Activated CD4-positive, CD25-positive, alpha-beta regulatory T cell treated with anti-CD3 and anti-CD28 coated beads, Interleukin-2, amount 50 U/mL, for 16 hours (primary cell): ENCODE results near the gene ANGPT4.
A peak's percentile ranks its signal among the peaks of the same experiment; 100 is the strongest.

ENCODE experiments used
- DNase-seq: peaks from one replicate; pipeline ENCODE4 v3.0.0-alpha.2; 2020; ENCODE audit warnings: low read depth, low spot score

ANGPT4 gene, protein sequence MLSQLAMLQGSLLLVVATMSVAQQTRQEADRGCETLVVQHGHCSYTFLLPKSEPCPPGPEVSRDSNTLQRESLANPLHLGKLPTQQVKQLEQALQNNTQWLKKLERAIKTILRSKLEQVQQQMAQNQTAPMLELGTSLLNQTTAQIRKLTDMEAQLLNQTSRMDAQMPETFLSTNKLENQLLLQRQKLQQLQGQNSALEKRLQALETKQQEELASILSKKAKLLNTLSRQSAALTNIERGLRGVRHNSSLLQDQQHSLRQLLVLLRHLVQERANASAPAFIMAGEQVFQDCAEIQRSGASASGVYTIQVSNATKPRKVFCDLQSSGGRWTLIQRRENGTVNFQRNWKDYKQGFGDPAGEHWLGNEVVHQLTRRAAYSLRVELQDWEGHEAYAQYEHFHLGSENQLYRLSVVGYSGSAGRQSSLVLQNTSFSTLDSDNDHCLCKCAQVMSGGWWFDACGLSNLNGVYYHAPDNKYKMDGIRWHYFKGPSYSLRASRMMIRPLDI

DNA sequence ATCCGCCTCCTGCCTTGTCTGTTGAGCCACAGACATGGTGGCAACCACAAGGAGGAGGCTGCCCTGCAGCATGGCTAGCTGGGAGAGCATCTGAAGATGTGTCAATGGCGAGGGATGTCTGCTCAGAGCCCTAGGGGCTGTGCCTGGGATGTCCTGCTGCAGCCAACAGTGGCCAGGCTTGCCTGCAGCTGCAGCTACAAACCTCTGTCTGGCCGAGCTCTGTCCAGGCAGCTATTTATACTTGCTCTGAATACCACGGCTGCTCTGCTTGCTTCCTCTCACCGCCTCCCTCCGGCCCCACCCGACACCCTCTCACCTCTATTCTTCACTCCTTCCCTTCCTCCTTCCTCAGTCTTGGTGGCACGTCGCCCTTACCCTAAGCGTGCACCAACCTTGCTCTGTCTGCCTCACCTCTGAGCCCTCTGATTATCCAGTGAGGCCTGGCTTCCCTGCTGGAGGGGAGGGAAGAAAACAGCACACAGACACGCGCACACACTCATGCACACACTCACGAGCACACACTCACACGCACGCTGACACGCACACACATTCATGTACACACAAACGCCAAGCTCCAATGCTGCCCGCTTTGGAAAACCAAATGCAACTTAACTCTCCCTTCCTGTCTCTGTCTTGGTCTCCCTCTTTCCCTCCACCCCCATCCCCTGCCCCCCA is at the start of gene ANGPT4:
Gene ANGPT4 (minus strand): TSS at position 210 of the 675 bp plus-strand sequence. CDS start 120 bp downstream, at position 90.
- no peak for DNase-seq

DNA sequence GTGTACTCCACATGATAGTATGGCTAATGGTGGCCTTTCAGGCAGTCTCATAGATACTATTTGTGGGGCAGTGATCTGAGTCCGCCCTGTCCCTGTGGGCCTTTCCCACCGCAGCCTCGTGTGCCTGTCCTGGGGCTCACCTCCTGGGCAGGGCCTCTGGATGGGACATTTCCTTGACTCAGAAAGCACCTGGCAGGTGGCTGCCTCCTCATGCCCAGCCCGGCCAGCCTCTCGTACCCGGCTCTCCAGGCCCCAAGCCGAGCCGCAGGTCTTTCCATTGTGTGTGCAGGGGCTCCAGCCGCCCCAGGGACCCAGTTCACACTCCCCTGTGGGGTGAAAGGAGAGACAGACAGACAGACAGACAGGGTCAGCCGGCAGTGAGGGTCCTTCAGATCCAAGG is 47.7 kb upstream of the ANGPT4 start:
- DNase-seq = no peak

DNA sequence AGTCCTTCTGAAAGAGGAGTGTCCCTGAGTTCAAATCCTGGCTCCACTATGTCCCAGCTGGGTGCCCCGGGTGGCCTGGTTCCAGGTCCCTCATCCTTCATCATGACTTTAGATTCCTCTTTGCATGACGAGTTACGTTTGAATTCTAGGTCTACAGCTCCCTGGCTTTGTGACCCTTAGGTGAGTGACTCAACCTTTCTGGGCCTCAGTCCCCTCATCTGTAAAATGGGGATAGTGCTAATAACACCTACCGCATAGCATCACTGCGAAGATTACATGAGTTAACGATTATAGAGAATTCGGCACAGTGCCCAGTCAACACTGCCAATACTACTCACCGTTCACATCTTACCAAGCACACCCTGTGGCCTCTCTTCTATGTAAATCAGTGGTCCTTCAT is 46.5 kb upstream of the ANGPT4 start:
- DNase-seq = no peak

DNA sequence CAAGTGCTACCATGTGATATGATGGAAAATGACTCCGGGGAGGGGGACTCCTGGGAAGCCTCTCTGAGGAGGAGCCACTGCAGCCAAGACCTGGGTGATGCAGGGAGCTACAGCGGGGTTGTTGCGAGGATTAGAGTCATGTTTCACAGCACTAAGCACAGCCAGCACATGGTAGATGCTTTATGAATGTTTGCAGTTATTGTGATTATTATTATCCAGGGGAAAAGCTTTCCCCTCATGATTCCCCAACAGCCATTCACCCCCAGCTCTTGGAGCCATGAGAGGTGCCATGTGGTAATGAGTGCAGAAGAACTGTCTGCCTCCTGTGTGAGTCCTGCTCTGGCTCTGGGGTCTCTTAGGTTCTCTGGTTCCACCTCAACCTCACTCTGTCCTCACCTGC is 46.1 kb upstream of the ANGPT4 start:
- no peak for DNase-seq

DNA sequence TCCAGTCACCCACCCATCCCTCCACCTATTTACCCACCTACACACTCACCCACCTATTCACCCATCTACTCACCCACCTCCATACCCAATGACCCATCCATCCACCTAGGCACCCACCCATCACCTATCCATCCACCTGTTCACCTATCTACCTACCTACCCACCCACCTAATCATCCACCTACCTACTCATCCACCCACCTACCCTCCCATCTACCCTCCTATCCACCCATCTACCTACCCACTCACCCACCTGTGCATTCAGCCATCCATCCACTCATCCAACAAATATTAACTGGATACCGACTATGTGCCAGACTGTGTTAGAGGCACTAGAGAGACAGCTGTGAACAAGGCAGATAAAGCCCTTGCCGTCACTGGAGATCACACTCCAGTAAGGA is 45.6 kb upstream of the ANGPT4 start:
- DNase-seq = no peak

DNA sequence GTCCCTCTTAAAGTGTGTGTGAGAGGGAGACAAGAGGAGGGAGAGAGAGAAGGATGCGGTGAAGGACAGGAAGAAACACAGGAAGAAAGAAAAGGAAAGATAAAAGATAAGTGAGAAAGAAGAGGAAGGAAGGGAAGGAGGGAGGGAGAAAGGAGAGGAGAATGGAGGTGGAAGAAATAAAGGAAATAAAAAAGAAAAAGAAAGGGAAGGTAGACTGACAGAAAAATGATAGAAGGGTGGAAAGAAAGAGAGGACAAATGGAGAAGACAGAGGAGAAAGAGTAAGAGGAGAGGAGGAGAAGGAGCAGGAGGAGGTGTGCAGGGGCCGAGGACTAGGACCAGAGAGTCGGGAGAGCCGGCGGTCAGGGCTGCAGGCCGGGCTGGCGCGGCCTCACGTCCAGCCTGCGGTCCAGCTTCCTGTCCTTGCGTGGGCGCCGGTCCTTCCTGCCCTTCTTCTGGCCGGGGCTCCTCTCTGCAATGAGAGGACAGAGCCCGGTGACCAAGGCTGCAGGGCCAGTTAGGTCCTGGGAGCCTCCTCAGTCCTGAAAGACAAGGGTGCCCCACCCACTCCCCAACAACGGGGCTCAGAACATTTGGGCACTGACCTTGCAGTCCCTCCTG is 44.0 kb upstream of the ANGPT4 start:
- no peak for DNase-seq

DNA sequence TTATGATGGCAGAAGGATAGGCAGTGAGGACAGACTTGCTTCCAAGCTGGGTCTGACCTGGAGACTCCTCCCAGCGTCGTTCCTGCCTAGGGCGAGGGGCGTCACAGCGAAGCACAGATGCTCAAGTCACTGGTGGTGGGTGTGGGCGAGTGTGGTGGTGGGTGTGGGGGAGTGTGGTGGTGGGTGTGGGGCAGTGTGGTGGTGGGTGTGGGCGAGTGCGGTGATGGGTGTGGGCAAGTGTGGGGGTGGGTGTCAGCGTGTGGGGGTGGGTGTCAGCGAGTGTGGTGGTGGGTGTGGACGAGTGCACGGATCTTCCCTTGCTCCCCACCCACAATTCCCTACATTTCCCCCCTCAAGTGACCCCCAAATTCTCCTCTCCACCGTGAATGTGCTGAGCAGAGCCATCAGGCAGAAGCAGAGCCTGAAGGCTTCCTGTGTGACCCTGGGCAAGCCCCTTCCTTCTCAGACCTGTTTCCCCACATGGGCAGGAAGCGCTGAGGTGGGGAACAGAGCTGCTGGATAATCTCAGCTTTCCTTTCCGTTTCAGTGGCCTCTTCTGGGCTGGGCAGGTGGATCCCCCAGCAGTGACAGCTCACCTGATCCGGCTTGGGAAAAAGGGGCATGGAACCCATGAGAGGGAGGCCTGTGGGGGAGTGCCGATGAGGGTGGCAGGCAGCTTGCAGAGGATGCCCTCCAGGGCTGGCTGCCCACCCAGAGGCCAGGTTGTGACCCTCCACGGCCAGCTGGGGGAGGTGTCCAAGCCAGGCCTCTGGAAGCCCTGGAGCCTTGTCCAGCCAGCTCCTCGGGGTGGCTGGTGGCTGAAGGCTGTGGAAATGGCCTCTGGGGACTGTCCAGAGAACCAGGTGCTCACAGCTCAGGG is 43.0 kb upstream of the ANGPT4 start:
- DNase-seq = no peak

DNA sequence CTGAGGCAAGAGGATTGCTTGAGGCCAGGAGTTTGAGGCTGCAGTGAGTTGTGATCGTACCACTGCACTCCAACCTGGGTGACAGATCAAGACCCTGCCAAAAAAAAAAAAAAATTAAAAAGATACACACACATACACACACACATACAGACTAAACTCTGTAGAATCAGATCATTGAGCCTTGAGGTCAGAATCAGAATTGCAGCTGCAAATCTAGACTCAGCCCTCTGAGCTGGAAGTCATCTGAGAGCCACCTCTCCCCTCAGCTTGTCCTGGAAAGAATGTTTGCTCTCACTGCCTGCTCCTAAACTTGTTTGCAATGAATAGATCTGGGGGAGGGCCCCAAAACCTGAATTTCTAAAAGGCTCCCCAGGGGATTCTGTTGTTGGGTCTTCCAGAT is 41.4 kb upstream of the ANGPT4 start:
- DNase-seq = no peak

DNA sequence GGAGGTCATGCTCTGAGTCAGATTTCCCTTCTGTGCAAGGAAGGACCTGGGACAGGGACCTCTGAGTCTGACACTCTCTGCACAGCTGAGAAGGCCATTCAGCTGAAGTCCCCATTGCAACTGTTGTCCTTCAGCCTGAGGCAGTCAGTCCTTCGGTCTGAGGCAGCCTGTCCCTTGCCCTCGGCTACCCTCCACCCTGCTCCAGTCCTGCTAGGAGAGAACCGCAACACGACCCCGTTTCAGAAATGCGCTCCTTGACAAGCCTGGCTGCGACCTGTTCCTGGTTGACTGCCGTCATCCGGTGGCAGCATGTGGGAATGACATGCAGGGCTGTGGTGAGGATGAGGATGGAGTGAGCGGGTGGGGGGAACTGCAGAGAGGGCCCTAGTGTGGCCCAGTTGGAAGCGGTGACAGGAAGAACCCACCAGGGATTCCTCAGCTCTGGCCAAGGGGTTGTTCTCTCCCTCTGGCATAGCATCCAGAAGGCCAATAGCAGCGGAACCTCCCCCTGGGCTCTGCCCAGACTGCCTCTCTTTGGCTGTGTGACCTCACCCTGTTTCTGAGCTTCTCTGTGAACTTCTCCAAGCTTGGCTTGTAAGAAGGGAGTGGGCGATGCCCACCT is 40.3 kb upstream of the ANGPT4 start:
- peak; percentile 53 for DNase-seq

DNA sequence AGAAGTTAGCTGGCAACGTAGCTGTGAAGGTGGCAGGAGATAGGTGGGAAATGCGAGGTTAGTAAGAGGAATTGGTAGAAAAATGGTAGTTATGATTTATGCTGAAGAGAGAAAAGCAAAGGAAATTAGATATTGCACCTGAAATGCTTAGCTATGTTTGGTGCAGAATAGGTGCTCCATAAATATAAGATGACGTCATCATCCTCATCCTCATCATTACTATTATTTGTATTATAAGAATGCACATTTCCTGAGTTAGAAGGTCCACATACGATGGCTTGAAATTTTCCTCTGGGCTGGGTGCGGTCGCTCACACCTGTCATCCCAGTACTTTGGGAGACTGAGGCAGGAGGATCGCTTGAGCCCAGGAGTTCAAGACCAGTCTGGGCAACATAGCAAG is 39.5 kb upstream of the ANGPT4 start:
- no peak for DNase-seq

DNA sequence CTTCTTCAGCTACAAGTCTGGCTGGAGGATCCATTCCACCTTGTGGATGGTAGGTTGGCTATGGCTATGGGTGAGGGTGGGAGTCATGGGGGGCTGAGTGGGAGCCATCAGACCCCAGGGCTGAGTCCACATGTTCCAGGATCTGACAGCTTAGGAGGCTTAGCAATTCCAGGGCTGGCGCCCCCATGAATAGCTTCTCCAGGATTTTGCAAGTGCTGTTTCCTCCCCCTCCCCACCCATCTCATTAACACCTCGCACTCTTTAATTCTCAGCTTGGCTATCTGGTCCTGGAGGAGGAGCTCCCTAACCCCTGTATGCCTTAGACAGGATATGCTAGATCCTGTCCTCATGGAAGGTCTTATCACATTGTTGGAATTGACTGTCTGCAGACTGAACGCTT is 39.0 kb upstream of the ANGPT4 start:
- DNase-seq = no peak

DNA sequence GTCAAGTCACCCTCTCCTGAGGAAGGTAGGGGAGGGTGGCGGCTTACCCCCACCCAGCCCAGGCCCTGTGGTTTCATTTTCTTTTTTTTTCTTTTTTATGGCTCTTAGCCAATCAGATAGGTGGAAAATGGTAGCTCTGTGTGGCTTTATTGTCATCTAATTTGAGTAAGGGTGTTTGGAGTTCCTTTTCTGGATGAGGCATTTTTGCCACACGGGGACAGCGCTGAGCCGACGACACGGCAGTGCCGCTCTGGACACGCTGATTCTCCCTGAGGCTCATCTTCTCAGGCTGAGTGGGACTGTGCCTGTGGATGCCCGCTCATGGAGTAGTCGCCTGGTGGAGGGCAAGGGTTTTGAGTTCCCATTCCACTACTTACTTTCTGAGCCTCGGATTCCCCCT is 37.6 kb upstream of the ANGPT4 start:
- DNase-seq = no peak

DNA sequence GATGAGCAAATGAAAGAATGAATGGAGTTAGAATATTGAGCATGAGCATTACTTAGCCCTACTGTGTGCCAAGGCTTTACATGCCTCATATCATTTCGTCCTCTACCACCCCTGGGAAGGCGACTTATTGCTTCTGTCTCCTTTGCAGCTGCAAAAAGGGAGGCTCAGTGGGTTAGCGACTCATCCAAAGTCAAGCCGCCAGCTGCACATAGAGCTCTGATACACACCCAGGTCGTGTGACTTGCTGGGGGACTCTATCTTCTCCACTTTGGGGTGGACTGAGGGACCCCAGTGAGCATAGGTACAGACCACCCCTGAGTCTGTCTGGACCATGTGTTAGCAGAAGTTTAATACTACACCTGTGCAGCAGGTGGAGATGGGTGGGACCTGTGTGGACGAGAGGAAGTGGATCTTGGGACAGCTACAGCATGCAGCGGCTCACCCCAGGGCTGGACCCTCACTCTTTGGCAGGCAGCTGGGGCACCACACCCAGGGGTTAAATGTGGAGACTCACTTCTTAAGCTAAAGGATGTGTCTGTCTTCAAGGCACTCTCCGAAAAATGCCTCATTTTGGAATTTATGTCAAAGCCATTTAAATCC is 36.2 kb upstream of the ANGPT4 start:
- no peak for DNase-seq

DNA sequence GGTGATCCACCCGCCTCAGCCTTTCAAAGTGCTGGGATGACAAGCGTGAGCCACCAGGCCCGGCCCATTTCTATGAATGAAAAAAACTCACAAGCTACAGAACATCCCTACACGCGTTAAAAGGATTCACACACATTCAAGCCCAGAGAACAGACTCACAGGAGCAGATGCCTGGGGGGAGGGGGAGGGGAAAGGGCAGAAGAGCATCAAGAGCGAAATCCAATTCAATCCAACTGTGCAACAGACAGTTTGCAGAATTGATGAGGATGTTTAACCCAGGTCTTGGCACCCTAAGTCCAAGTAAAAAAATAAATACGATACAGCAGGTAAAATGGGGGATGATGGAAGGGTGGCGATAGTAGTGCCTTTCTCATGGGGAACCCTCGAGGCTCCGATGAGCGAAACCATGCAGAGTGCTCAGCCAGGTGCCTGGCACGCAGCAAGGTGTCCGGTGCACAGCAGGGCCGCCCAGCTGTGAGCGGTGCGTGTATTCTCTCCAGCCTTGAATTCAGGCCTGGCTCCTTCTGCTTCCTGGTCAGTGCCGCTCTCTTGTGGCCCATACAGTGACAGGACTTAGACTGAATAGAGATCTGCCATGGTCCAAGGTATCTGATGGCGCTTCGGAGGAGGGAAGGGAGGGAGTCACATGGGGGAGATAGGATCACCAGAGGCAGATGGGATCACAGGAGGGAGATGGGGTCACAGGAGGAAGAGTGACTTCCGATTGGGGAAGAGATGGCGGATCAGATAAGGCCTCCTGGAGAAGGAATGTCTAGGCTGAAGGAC is 35.4 kb upstream of the ANGPT4 start:
- no peak for DNase-seq

DNA sequence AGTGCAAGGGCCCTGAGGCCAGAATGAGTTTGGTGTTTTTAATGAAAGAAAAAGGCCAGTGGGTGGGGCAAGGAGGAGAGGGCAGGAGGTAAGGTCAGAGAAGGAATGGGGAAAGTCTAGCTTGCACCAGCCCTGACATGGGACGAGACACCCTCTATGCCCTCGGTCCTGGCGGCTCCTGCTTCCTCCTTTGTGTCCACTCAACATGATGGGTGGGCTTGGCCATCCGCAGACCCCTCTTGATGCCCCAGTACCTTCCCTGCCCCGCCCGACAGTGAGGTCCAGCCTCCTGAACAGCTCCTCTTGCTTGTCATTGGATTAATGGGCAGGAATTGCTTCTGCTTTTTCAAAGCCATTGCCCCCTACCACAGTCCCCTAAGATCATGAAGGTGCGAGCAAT is 33.6 kb upstream of the ANGPT4 start:
- DNase-seq = no peak

DNA sequence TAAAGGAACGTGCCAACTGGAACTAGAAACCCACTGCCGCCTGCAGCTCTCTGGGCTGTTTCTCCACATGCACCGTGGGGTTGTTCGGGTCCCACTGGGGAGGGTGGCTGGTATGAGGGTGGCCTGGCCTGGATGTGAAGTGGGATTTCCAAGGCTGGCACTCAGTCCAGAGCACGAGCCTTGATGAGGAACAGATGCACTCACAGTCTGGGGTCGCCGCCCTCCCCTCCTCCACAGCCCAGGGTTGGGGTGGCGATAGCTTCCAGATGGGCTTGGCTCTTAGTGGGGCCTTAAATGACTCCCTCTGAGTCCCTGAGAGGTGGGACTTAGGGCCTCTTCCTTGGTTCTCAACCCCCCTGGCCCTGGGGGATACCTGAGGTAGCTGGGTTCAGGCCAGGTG is 30.7 kb upstream of the ANGPT4 start:
- DNase-seq = no peak

DNA sequence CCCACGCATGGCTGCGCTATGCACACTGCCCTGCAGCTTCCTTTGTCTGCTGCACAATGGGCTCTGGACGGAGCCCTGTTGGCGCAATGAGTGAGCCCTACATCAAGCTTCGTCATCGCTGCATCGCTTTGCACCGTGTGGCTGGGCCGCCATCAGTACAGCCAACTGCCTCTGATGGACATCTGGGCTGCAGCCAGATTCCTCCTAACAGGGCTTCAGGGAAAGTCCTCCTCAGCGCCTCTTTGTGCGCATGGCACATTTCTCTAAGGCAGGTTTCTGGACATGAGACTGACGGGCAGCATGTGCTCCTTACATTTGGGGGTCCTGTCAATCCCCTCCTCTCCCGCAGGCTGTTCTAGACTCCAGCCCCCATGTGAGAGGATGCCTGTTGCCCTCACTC is 29.7 kb upstream of the ANGPT4 start:
- DNase-seq = no peak

DNA sequence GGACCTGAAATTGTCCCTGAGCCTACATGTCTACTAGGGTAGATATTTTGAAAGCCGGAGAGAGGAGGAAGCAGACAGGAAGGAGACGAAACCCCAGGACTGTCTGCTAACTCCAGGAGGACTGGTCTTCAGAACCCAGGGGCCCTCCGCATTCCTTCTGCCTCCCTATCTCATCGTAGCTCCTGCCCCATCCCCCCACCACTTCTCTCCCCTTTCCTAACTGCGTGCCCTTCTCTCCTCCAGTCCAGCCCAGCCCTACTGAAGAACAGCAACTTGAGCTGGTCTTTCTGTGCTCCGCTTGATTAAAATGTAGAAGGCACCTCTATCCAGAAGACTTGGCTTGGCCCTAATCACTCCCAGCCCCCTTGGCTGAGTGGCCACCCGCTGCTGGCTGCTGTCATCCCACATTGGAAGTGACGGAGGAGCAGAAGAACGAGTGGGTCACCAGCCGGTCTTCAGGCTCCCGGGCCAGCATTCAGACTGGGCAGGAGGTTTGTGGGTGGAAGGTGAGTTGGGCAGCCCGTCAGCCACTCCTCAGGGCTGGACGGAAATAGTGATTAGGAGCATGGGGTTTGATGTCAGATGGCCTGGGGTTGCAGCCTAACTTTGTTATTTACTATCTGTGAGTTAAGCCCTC is 28.8 kb upstream of the ANGPT4 start:
- no peak for DNase-seq

DNA sequence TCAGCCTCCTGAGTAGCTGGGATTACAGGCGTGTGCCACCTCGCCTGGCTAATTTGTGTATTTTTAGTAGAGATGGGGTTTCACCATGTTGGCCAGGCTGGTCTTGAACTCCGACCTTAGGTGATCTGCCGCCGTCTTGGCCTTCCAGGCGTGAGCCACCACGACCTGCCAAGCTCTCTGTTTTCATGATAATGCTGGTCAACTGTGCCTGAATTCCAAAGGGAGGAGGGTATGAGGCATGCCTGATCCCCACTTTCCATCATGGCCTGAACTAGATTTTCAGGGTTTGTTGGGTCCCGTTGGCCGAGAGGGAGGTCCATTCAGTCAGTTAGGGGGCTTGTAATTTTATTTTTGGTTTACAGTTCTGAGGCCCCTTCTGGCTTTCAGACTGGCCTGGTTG is 28.0 kb upstream of the ANGPT4 start:
- no peak for DNase-seq

DNA sequence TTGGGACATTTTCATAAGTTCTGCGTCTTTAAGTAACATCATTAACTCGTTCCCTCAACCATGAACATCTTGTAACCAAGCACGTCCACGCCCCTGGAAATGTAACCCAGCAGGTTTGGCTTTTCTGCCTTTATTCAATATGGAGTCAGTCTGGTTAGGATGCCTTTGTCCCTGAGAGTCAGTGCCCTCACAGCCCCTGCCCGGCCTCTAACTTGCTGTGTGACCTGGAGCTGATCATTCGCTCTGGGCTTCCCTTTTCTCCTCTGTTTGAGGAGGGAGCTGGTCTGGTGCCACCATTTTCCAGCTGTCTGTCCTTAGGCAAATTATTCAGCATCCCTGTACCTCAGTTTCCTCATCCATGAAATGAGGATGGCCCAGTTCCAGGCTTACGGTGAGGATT is 26.5 kb upstream of the ANGPT4 start:
- no peak for DNase-seq
